Activated naive CD8-positive, alpha-beta T cell treated with anti-CD3 and anti-CD28 coated beads for 36 hours (primary cell): Measurements from ENCODE around the gene RBBP8NL. TPM values are rescaled to one million over a fixed set of nuclear protein-coding genes. Genes with fewer than 3 reads are reported as not detected.

ENCODE experiments used
- DNase-seq: peaks from one replicate; pipeline ENCODE4 v3.0.0; 2021
- H3K27ac Mint-ChIP-seq: one replicate; pipeline ENCODE4 v1.8.0; 2022; ENCODE audit warnings: mild to moderate bottlenecking, moderate library complexity, mixed read lengths
- H3K27me3 Mint-ChIP-seq: one replicate; pipeline ENCODE4 v1.8.0; 2022; ENCODE audit warnings: mild to moderate bottlenecking, mixed read lengths
- H3K36me3 Mint-ChIP-seq: one replicate; pipeline ENCODE4 v1.8.0; 2021; ENCODE audit warnings: mild to moderate bottlenecking, mixed read lengths
- H3K4me1 Mint-ChIP-seq: one replicate; pipeline ENCODE4 v1.8.0; 2021; ENCODE audit warnings: mixed read lengths
- H3K4me3 Mint-ChIP-seq: one replicate; pipeline ENCODE4 v1.8.0; 2022; ENCODE audit warnings: mild to moderate bottlenecking, moderate library complexity, mixed read lengths
- H3K9me3 Mint-ChIP-seq: one replicate; pipeline ENCODE4 v1.8.0; 2022; ENCODE audit warnings: mixed read lengths
- total RNA-seq, 2 experiments: library from RNA; stranded (reverse); gene quantifications; one replicate each; pipeline ENCODE4 v1.2.3, GENCODE V29; 2021

The RBBP8NL gene
- total RNA-seq, 2 experiments from 2014 or later: not detected

DNA sequence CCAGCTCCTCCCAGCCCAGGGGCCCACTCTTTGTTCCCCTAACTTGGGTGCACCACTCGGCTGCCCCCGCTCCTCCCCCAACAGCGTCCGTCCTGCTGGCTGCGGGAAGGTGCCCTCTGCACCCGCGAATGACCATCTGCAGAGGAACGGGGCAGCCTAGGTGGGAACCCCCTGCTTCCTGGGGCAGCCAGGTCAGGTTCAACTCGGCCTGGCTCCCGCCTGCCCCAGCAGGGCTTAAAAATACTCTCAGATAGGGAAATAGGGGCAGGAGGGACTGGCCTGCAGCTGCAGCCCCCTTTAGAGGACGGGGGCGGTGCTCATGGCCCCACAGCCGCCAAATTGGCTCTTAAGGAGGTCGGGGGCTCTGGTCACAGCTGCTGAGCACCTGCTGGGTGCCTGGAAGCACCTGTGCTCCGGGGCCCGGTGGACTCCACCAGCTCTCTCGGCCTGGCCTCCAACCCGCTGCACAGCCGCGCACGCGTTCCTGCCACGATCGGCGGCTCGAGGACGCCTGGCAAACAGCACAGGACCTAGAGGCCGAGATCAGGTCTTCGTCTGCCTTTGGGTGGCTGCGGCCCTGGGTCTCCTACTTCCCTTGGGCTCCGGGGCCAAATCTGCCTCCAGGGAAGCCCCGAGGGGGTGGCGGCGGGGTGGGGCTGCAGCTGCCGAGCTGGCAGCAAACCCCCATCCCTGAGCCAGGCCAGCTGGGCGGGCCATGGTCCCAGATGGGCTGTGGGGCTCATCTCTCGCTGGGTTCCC is 59.5 kb downstream of the RBBP8NL start:
- Mint-ChIP-seq H3K36me3 (no peaks in the 10 kb centered on the region), H3K27ac (no peak overlapping the region), H3K4me3 (peak overlapping the region; percentile 32), H3K4me1 (peaks cover 5% of the 10 kb centered on the region), H3K27me3 (peaks cover 49% of the 10 kb centered on the region), H3K9me3 (no peaks in the 10 kb centered on the region)
- DNase-seq: no peak

DNA sequence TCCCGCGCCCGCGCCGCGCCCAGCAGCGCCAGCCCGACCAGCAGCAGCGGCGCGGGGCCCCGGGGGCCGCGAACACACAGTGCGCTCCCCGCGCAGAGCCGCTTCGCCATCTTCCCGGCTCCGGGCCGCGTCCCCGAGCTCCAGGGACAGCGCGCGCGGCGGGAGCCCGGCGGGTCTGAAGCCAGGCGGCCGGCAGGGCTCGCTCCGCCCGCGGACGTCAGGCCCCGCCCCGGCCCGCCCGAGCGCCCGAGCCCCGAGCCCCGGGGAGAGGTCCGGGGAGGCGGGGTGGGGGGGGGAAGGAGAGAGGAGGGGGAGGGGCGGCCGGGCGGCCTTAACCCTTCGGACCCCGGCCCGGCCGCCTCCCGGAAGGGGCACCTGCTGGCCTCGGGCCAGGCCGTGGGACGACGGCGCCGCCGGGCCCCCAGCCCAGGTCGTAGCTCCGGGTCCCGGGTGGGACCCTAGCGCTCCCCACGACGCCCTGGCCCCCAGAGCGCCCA is 60.2 kb downstream of the RBBP8NL start, which contains the start of gene LAMA5:
Gene LAMA5 (minus strand): TSS at position 177 of the 497 bp plus-strand sequence. CDS start 67 bp downstream, at position 110.
- no peak for DNase-seq

DNA sequence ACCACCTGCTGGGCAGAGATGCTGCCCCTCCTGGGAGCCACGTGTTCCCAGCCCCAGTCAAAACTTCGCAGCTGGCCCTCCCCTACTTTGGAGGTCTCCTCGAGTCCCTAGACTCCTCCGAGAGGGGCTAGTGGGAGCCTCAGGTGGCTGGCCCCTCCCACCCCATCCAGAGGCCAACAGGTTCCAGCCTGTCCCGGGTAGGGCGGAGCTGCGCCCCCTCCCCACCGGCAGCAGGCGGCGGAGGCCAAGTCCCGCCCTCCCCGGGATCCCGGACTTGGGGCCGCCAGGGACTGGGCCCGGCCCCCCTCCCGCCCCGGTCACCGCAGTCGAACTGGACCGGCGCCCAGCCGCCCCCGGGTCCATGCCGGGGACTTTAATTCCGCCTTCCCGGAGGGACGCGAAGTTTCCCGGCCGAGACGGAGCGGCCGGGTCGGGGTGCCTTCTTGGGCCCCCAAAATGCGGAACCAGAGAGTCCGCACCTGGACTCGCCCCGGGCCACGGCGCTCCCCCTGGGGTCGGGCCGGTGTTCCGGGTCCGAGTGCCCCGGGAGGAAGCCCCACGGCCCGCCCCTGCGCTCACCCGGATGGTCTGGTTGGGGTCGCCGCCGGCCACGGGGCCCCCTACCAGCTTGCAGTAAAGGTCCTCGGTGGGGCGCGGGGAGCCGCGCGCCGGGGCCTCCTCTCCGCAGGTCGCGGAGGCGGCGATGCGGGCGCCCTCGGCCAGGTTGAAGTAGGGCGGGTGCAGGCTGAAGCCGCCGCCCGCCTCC is 60.8 kb downstream of the RBBP8NL start:
- Mint-ChIP-seq H3K27ac (no peak overlapping the region), H3K4me1 (peaks cover 5% of the 10 kb centered on the region), H3K4me3 (no peak overlapping the region), H3K27me3 (peaks cover 53% of the 10 kb centered on the region), H3K36me3 (no peaks in the 10 kb centered on the region), H3K9me3 (no peaks in the 10 kb centered on the region)
- no peak for DNase-seq

More for the DNA sequence above, 60.2 kb downstream of the RBBP8NL start, which contains the start of gene LAMA5:
- H3K9me3 Mint-ChIP-seq: no peaks in the 10 kb centered on the region
- H3K4me3 Mint-ChIP-seq: peak within 1 kb of the TSS; percentile 32
- peaks cover 5% of the 10 kb centered on the region for H3K4me1 Mint-ChIP-seq
- no peaks in the 10 kb centered on the region for H3K36me3 Mint-ChIP-seq
- H3K27ac Mint-ChIP-seq: no peak within 1 kb of the TSS
- peaks cover 53% of the 10 kb centered on the region for H3K27me3 Mint-ChIP-seq

DNA sequence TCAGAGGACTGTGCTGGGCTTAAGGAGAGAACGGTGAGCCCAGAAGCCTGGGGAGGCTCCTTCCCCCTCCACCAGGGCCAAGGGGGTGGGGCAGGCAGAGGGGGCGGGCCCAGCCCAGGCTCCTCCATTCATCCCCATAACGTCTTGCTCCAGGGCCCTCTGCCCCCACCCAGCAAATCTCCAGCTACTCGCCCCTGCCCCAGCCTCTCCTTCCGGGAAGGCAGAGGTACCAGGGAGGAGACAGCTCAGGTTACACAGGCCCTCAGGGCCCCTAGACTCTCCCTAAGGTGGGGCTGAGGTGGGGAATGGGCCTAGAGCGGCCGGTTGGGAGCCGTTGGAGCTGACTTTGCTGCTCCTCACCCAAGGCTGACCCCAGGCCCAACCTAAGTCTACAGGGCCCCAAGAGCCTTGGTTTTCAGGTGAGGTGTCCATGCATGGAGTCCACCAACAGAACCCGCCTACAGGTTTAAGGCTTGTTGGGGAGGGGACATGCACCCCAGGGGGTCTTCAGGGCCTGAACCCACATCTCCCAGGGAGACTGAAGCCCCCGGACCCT is 61.4 kb downstream of the RBBP8NL start:
- Mint-ChIP-seq H3K4me3 (no peak overlapping the region), H3K36me3 (no peaks in the 10 kb centered on the region), H3K27me3 (peaks cover 53% of the 10 kb centered on the region), H3K9me3 (no peaks in the 10 kb centered on the region), H3K27ac (no peak overlapping the region), H3K4me1 (peaks cover 5% of the 10 kb centered on the region)
- no peak for DNase-seq

DNA sequence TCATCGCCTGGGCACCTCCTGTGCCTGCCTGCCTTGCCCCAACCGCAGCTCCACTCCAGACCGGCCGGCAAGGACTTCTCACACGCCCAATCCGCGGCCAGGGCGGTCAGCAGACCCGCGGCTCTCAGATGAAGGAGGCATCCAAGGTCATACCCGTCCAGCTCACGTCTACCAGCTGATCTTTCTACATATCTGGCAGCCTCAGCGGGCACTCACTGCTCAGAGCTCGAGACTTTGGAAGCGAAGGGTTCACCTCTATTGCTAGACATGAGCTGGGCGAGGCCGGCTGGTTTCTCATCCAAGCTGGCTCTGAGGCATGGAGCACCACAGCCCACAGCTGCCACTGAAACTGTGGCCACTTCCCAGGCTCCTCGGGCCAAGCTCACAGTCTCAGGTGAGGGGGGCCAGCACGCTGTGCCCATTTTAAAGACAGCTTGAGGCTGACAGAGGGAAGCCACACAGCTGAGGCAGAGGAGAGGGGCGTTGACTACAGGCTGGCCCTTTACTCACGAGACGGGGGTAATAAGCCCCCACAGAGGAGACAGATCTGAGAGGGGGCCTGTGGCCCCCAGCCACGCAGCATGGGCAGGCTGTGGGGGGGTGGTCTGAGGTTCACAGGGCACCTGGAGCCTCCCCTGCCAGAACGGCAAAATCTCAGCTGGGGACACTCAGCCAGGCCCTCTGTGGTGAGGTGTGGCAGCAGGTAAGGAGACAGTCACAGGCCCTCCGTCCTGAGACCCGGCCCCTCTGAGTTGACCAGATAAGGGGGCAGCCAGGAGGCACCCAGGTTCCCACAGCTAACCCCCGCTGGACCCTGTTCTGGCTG is 62.2 kb downstream of the RBBP8NL start:
- Mint-ChIP-seq H3K9me3 (no peaks in the 10 kb centered on the region), H3K27ac (no peak overlapping the region), H3K36me3 (no peaks in the 10 kb centered on the region), H3K27me3 (peaks cover 53% of the 10 kb centered on the region), H3K4me3 (no peak overlapping the region), H3K4me1 (peaks cover 5% of the 10 kb centered on the region)
- DNase-seq: no peak

DNA sequence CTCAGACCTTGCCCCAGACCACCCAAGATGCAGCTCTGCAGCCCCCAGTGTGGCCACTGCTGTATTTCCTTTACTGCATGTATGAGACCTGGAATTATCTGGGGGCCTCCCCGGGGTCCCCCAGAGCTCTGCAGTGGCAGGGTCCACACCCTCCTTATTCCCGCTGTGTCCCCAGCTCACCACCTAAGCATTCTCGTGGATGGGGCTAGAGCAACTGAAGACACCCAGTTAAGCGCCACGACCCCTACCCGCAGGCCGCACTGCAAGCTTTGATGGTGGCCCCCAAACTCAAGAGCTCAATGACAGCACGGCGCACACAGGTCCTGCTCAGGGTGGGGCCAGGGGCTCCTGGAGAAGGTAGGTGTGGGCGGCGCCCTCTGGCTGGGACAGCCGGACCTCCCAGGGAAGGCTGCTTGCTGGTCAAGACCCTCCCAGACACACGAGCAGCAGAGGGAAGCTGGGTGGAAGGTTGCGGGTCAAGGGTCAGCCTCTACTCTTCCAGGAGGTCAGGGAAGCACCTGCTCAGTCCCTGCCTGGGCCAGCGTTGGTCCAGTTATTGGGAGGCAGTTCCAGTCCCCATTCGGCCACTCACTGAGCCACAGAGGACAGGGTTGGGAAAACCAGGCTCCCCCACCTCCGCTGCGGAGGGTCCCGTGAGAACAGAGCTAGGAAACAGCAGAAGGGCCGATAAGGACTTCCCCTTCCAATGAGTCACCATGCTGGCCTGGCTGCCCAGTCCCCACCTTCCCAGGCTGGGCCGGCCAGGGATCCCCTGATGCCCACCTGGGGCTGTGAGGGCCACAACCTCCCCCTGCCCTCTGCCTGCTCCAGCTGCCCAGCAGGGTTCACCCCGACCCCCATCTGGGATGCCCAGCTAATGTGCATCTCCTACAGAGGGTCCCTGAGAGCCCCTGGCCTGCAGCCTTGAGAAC is 63.2 kb downstream of the RBBP8NL start:
- DNase-seq: no peak
- Mint-ChIP-seq H3K4me3 (no peak overlapping the region), H3K27ac (no peak overlapping the region), H3K36me3 (no peaks in the 10 kb centered on the region), H3K27me3 (peaks cover 49% of the 10 kb centered on the region), H3K9me3 (no peaks in the 10 kb centered on the region), H3K4me1 (peaks cover 2% of the 10 kb centered on the region)

DNA sequence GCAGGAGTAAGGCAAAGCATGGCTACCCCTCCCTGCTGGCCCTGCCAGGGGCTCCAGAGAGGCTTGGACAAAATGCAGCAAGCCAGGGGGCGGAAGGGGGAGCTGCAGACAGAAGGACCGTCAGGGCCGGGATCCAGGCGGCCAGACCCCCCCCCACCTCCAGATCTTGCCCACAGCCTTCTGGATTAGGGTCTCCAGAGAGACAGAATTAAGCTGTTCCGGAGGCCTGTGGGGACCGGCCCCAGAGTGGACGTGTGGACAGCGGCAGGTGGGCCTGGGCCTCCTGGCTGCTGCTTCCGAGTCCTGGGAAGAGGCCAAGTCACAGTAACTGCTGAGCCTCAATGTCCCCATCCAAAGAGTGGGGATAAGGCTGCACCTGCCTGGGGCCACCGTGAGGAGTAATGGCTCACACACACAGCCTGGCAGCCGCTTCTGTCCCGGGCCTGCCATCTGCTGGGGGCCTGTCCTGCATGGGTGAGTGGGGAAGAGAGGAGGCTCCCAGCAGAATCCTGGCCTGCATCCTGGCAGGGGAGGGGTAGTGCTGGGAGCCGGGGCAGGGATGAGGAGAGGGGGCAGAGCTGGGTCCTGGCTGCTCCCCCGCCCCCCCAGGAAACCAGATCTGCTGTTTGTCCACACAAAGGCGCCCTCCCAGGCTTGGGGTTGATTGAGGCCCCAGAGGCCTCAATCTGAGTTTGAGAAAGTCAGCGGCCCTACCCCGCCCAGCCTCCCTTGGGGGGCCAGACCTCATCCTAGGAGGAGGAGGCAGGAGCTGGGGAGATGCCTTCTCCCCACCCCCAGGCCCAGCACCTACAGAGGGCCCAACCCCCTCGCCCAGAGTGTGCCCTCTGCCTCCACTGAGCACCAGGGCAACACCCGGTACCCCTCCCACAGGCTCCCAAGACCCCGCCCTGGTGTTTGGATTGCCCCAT is 64.1 kb downstream of the RBBP8NL start:
- Mint-ChIP-seq H3K4me3 (no peak overlapping the region), H3K27ac (no peak overlapping the region), H3K4me1 (no peaks in the 10 kb centered on the region)

DNA sequence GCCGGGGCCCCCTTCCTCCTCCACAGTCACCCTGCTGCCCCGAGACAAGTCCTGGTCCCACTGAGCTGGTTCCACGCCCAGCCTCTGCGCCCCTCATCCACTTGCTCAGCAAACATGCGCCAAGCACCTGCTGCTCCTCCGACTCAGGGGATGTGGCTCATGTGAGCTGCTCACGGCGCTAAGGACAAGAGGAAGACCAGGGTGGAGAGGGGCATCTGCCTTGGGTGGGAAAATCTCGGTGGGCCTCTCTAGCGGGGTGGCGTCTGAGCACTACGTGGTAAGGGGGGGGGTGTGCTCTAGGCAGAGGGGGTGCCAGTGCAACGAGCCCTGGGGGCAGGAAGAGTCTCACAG is 64.8 kb downstream of the RBBP8NL start:
- H3K27me3 Mint-ChIP-seq: peaks cover 33% of the 10 kb centered on the region
- DNase-seq: no peak

More for the DNA sequence above, 64.1 kb downstream of the RBBP8NL start:
- Mint-ChIP-seq H3K9me3 (no peaks in the 10 kb centered on the region), H3K36me3 (no peaks in the 10 kb centered on the region), H3K27me3 (peaks cover 40% of the 10 kb centered on the region)
- no peak for DNase-seq

DNA sequence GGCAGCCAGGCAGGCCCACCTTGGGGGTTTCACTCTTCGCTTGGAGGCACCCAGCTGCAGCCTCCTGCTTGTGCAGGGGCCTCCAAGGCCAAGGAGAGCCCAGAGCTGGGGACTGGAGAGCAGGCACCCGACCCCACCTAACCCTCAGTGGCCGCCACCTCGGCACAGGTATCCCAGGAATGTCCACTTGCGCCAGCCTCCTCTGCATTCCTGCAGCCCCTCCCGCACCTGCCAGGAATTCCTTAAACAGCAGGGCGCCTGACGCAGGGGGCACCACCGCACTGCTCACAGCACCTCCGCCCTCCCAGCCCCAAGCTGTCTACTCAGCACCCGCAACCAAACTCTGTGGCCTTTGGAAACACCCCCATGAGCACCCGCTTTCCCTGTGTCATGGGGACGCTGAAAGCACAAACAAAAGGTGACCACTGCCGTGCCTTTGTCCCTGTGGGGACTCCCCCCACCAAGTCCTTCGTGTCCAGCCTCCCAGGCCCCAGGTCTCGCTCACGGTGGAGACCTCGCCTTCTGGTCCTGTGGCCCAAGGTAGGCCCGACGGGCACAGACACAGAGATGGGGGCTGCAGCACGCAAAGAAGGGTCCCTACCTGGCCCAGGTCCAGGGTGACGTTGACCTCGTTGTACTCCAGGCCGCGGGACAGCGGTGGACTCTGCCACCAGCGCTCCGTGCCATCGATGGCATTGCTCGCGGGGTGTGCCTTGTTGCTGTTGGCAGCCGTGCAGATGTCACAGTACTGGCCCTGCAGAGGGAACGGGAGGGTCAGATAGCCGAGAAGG is 65.3 kb downstream of the RBBP8NL start:
- Mint-ChIP-seq H3K27me3 (peaks cover 31% of the 10 kb centered on the region), H3K27ac (no peak overlapping the region), H3K9me3 (no peaks in the 10 kb centered on the region), H3K4me1 (no peaks in the 10 kb centered on the region), H3K36me3 (no peaks in the 10 kb centered on the region), H3K4me3 (no peak overlapping the region)
- DNase-seq: no peak

More for the DNA sequence above, 64.8 kb downstream of the RBBP8NL start:
- Mint-ChIP-seq H3K27ac (no peak overlapping the region), H3K36me3 (no peaks in the 10 kb centered on the region), H3K4me3 (no peak overlapping the region), H3K9me3 (no peaks in the 10 kb centered on the region), H3K4me1 (no peaks in the 10 kb centered on the region)

DNA sequence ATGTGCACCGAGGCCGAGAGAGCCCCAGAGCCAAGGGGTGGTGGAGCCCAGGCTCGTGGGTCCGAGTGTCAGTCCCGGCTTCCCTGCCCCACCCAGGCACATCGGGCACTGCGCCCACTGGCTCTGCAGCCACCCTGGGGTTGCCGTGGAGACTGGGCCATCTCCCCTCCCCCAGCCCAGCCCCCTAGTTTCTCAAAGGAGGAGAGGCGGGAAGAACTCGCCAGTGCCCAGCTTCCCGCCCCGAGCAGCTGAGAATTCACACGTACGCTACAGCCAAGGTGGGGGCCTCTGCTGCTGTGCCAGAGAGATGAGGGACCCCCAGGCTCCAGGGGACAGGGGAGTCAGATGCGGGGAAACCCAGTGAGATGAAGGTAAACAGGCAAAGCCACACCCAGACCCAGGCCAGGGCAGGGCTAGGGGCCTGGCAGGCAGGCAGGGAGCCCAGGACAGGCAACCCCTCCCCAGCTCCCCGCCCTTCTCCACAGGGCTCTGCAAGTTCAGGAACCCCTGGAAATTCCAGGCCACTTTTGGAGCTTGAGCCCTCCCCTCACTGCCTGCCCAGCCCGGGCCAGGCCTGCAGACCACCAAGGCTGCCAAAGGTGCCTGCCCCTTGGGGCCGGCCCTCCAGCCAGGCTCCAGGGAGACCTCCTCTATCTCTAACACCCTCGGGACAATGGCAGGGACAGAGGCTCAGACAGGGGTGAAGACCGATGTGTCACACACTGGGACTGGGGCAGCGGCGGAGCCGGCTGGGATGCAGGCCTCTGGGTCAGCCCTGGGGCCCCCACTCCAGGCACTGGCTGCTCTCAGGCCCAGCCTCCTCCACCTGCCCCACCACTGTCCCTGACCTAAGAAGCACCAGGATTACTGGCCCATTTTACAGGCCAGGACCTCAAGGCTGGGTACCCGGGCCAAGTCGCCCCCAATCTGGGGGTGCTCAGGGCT is 66.2 kb downstream of the RBBP8NL start:
- Mint-ChIP-seq H3K4me1 (no peaks in the 10 kb centered on the region), H3K36me3 (no peaks in the 10 kb centered on the region), H3K4me3 (no peak overlapping the region), H3K9me3 (no peaks in the 10 kb centered on the region), H3K27me3 (peaks cover 35% of the 10 kb centered on the region), H3K27ac (no peak overlapping the region)
- no peak for DNase-seq
